ENCODE measurements around the gene FIGNL2. TPM values are rescaled to one million over a fixed set of nuclear protein-coding genes. Genes with fewer than 3 reads are reported as not detected.
A peak's percentile ranks its signal among the peaks of the same experiment; 100 is the strongest.

Gene FIGNL2
- total and polyA plus RNA-seq, 2 of the 13 experiments (the other 11 are each of a cell fraction or from before 2014, with no cell fraction given) = 0.82 to 1.00 TPM

- FAIRE-seq = no peak
- H3K9me3 ChIP-seq (ENCODE audit: low read length) = no peaks in the 10 kb centered on the region
- 0% methylated on average over 10 of the region's 59 CpGs for WGBS (ENCODE audit: low lambda C conversion rate)
- H3K36me3 ChIP-seq (replicated peaks in 1 of 2; ENCODE audit: control insufficient read depth in 1 of 2, insufficient read depth in 2 of 2, low read length in 2 of 2) = no peaks in the 10 kb centered on the region
- no TSS peak for BruUV-seq (replicated peaks)
- TF ChIP-seq HNRNPLL (IDR thresholded peaks at IDR 0.05; ENCODE audit: low read depth, low read length, poor library complexity, severe bottlenecking) = peak; percentile 21
- peak; percentile 23; the same call in 1 of the 2 replicates for TF ChIP-seq ZFY (CRISPR knock-in tag; IDR thresholded peaks at IDR 0.05)
- peak; percentile 56; the same call in 1 of the 2 replicates for TF ChIP-seq ZFP91 (CRISPR knock-in tag; IDR thresholded peaks at IDR 0.05; ENCODE audit: borderline replicate concordance)
- TF ChIP-seq ZNF234 (CRISPR knock-in tag; conservative IDR thresholded peaks at IDR 0.05) = no peak
- TF ChIP-seq POLR2G (IDR thresholded peaks at IDR 0.05; ENCODE audit: low read depth, low read length) = 0 out of 2 replicates have a peak, but pooled peaks have one; percentile 39
- TF ChIP-seq ZFAT (CRISPR knock-in tag; conservative IDR thresholded peaks at IDR 0.05) = no peak
- TF ChIP-seq TAF1 (CRISPR knock-in tag; IDR thresholded peaks at IDR 0.05) = peak; percentile 33; the same call in 1 of the 2 replicates
- 0 out of 2 replicates have a peak, but pooled peaks have one; percentile 17 for TF ChIP-seq ZNF574 (CRISPR knock-in tag; IDR thresholded peaks at IDR 0.05)
- TF ChIP-seq SIN3A (IDR thresholded peaks at IDR 0.05; ENCODE audit: borderline replicate concordance, low read depth, low read length) = 0 out of 2 replicates have a peak, but pooled peaks have one; percentile 49
- no peak for TF ChIP-seq ZSCAN12 (CRISPR knock-in tag; IDR thresholded peaks at IDR 0.05)
- peak; percentile 50; the same call in 1 of the 2 replicates for TF ChIP-seq GABPB1 (CRISPR knock-in tag; IDR thresholded peaks at IDR 0.05)
- TF ChIP-seq ZNF3 (CRISPR knock-in tag; IDR thresholded peaks at IDR 0.05) = no peak
- 0 out of 2 replicates have a peak, but pooled peaks have one; percentile 26 for TF ChIP-seq ARNT2 (CRISPR knock-in tag; IDR thresholded peaks at IDR 0.05; ENCODE audit: low read depth)
- 0 out of 2 replicates have a peak, but pooled peaks have one; percentile 4 for TF ChIP-seq ZNF891 (CRISPR knock-in tag; IDR thresholded peaks at IDR 0.05)
- peak; percentile 57 for TF ChIP-seq RBFOX2 (IDR thresholded peaks at IDR 0.05; ENCODE audit: low read depth, low read length)
- ChIA-PET CTCF (ENCODE audit: low intra/inter-chr PET ratio, low total read pairs) (no interaction called here), POLR2A (interaction anchor here (1.4 to 1.8 kb wide), 2 partner anchors 23 to 33 kb away, joined by 3 to 4 read pairs; a partner anchor contains a TSS)
- no peak overlapping the region for H3K27ac ChIP-seq (ENCODE audit: extremely low read length, insufficient read depth, low read length)
- DNase-seq (ENCODE audit: low spot score) = no peak
- H3K79me2 ChIP-seq (ENCODE audit: insufficient read depth, low read length) = no peaks in the 10 kb centered on the region
- intact Hi-C loops (cut with micrococcal nuclease; ENCODE audit: unreplicated experiment) = loop anchor here (1.0 kb wide), 1 partner anchor 25 kb away; no protein-coding TSS in a partner anchor
- no peaks in the 10 kb centered on the region for H4K20me1 ChIP-seq (ENCODE audit: insufficient read depth, low read length)
- H3K4me1 ChIP-seq (ENCODE audit: insufficient read depth, low read length) = peaks cover 31% of the 10 kb centered on the region
- peak overlapping the region; percentile 71 to 82 (median 72) for H3K4me3 ChIP-seq (replicated peaks in 1 of 3; ENCODE audit: insufficient read depth in 1 of 3, low read depth in 2 of 3, low read length in 3 of 3)
- peaks cover 0 to 9% of the 10 kb centered on the region in 2 experiments; a peak in 1 of 5 replicates for H3K27me3 ChIP-seq (ENCODE audit: control insufficient read depth in 1 of 2, insufficient read depth in 2 of 2, low read length in 2 of 2)
- ATAC-seq = peak; percentile 43
- H2AFZ ChIP-seq (ENCODE audit: low read length) = no peak overlapping the region
- H3K9ac ChIP-seq (ENCODE audit: insufficient read depth, low read depth, low read length) = peak overlapping the region; percentile 46; the same call in 1 of the 2 replicates
- in situ Hi-C loops (cut with HindIII; ENCODE audit: extremely low pct_ligation_motif_present, low pct_unique_long_range_greater_than_20kb) = no loop called here
- H3K4me2 ChIP-seq (ENCODE audit: low read depth, low read length) = peak overlapping the region; percentile 91
Measured at GRCh38 chr12:51846911-51847642, 1.4 kb downstream of the FIGNL2 start.

Measured in HepG2 (cell line).